Erythroblast (primary cell): ENCODE measurements around the gene MESP2.
A peak's percentile ranks its signal among the peaks of the same experiment; 100 is the strongest.

Source experiments
- DNase-seq, 2 experiments: peaks; one replicate each; lab custom pipeline; 2025; lab: John Stamatoyannopoulos, UW
- GATA1 ChIP-seq: IDR thresholded peaks from 2 replicates; pipeline ENCODE4 v1.6.1; 2011; ENCODE audit warnings: low read depth, mild to moderate bottlenecking, control low read depth, low read length, moderate library complexity
- POLR2A ChIP-seq: IDR thresholded peaks from 2 replicates; pipeline ENCODE4 v1.6.1; 2011; ENCODE audit warnings: mild to moderate bottlenecking, low read length

MESP2 gene

GRCh38 chr15:89765694-89766093 lies 10.4 kb upstream of the MESP2 start:
- TF ChIP-seq GATA1 (no peak), POLR2A (no peak)
- no peak for DNase-seq

DNA sequence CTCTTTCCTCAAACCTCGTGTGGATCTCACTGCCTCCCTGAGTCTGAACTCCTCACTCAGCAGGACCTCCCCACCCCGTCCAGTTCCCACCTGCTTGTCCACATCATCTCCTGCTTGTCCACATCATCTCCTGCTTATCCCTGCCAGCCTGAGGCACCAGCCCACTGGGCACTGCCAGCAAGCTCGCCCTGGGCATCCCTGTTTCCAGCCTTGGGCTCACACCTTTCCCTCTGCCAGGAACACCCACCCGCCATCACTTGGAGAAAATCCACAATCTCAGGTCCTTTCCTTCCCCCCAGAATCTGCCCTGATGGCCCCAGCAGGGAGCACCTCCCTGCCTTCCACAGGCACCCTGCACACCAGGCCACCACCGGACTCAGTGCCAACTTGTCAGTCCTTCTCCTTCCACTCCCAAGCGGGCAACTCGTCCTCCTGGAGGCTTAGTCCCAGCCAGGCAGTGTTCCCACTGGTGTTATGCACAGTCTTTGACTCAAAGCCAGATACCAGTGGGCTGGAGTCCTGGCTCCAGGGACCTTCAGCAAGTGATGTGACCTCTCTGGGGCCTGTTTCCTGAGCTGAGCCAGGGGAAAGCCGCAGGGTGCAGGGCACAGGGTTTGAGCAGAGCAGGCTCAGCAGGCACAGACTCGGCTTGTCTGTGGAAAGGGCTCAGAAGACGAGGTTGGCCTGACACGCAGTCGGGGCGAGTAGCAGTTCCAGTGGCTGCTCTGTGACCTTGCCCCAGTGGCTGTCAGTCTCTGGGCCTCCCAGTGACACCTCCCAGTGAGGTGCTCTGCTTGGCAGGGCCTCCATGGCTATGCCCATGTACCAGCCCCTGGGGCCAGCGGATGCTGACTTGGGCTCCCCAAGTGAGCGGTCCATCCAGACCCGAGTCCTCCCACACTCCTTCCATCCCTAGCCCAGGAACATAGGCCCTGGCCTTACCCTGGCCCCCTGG lies 9.5 kb upstream of the MESP2 start:
- no peak for DNase-seq
- TF ChIP-seq POLR2A: no peak
- TF ChIP-seq GATA1: no peak

DNA sequence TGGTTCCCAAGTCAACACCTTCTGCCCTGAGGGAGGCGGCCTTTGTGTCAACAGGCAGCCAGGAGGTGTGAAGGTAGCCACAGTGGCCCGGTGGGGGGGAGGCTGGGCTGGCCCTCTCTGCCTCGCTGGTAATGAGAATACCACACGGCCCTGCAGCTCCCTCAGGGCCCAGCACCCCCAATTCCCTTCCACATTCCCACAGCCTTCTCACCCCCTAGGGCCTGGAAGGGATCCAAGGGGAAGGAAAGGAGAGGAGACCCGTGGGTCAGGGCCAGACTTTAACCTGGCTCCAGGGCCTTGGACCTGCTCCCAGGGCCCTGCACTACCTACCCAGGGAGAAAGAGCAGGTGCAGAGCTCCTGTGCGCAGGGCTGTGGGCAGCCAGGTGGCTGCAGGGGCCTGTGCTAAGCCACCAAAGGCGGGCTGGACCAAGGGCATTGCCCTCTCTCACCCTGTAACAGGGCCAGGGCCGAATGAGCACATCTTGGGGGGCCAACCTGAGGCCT lies 8.7 kb upstream of the MESP2 start:
- no peak for DNase-seq
- no peak for TF ChIP-seq POLR2A

GRCh38 chr15:89768071-89768500 lies 8.0 kb upstream of the MESP2 start:
- no peak for DNase-seq
- TF ChIP-seq POLR2A (no peak), GATA1 (no peak)

GRCh38 chr15:89769366-89769765 lies 6.8 kb upstream of the MESP2 start:
- no peak for DNase-seq
- TF ChIP-seq POLR2A: no peak
- TF ChIP-seq GATA1: no peak

GRCh38 chr15:89770041-89770440 lies 6.1 kb upstream of the MESP2 start:
- DNase-seq: no peak
- TF ChIP-seq GATA1 (no peak), POLR2A (no peak)

DNA sequence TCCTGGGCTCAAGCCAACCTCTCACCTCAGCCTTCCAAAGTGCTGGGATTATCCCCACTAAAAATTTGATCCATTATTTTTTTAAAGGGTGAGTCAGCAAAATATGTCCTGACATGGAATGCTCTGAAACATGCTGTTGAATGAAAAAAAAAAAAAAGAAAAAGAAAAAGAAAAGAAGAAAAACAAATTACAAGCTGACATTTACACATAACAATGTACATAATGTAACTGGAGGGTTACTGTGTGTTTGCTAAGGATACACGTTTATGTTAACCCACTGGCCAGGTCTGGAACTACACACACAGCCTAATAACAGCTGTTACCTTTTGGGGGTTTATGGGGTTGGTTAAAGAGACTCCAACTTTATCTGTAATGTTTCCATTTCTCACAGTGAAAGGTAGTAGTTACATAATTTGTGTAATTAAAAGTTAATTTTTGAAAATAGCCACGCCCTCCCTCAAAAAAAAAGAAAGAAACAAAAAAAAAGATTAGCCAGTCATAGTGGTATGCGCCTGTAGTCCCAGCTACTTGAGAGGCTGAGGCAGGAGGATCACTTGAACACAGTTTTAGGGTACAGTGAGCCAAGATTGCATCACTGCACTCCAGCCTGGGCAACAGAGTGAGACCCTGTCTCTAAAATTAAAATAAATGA lies 3.1 kb upstream of the MESP2 start:
- no peak for TF ChIP-seq POLR2A

GRCh38 chr15:89774492-89774891 lies 1.6 kb upstream of the MESP2 start:
- TF ChIP-seq POLR2A (no peak), GATA1 (no peak)
- DNase-seq: no peak

More for the DNA sequence above, 3.1 kb upstream of the MESP2 start:
- peak; percentile 11 to 19 for DNase-seq

DNA sequence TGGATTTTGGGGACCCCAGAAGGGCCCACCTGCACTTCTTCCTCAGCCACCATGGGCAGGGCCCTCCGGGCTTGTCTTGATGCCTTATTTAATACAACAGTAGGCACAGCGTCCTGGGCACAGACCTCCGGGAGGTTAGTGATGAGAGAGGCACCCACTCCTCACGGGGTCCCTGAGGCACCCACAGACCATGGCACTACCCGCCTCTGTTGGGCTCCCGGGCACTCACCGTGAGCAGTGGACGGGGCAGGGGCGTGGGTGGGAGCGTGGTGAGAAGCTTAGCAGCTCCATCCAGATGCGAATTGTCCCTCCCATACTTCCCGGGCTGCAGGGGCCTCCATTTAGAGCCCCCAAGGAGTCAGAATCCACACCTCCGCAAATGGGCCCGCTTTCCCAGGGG lies 317 bp upstream of the MESP2 start:
- TF ChIP-seq GATA1 (no peak), POLR2A (no peak)

GRCh38 chr15:89777073-89777751 lies 1.1 kb downstream of the MESP2 start:
- no peak for TF ChIP-seq POLR2A
- TF ChIP-seq GATA1: no peak
- DNase-seq: no peak

More for the DNA sequence above, 317 bp upstream of the MESP2 start:
- no peak for DNase-seq

- no peak for TF ChIP-seq POLR2A
- TF ChIP-seq GATA1: no peak
- no peak for DNase-seq
Observed at GRCh38 chr15:89777782-89778380, 1.7 kb downstream of the MESP2 start.

DNA sequence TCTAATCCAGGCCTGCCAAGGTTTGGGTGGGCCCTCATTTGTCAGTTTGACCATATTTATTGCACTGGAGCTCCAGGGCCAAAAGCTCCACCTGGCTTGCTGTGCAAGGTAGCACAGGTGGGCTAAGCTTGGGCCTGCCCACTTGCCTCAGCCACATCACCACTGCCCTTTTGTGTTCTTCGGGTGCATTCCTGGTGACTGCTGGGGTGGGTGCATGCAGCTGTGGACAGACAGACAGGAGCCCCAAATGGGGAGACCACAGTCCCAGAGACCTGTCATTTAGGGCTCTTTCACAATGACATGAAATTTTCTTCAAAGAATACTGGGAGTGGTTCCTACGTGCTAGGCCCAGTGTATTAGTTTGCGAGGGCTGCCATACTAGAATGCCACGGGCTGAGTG lies 2.7 kb downstream of the MESP2 start:
- DNase-seq: no peak
- TF ChIP-seq POLR2A: no peak
- TF ChIP-seq GATA1: no peak

DNA sequence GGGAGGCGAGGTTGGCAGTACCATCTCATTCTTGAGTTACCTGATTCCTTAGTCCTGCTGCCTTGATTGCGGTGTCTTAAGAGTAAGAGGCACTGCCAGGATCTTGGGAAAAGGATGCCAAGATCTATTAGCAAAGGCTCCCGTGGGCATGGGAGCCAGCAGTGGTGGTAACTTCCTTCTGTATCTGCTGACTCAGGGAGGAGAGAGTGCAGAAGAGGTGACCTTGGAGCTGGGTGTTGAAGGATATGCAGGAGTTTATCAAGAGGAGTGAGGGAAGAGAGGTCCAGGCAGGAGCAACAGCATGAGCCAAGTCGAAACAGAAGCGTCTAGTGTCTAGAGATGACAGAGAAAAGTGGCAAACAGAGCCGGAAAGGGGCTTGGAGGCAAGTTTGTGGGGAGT lies 4.5 kb downstream of the MESP2 start:
- DNase-seq: no peak
- TF ChIP-seq POLR2A: no peak
